ENCODE measurements around the gene CABLES2. TPM values are rescaled to one million over a fixed set of nuclear protein-coding genes. Genes with fewer than 3 reads are reported as not detected.

CABLES2 gene
- total and polyA plus RNA-seq, 3 donors from 2014 or later, result 51.0 to 83.0 (median 58.6) TPM

- peaks cover 5% of the 10 kb centered on the region for H3K4me1 ChIP-seq
- no peak overlapping the region for H3K27ac ChIP-seq
- WGBS, 2 donors, result 65 to 76% methylated on average over 8 to 23 of the region's 23 CpGs
- intact Hi-C loops (cut with DNase I; ENCODE audit: low total_unique reads), result no loop called here
- no peaks in the 10 kb centered on the region for H3K36me3 ChIP-seq (ENCODE audit: low read depth, missing control alignments)
- H3K9me3 ChIP-seq, result no peaks in the 10 kb centered on the region
- no peak for DNase-seq
- TF ChIP-seq, protein P1, sequence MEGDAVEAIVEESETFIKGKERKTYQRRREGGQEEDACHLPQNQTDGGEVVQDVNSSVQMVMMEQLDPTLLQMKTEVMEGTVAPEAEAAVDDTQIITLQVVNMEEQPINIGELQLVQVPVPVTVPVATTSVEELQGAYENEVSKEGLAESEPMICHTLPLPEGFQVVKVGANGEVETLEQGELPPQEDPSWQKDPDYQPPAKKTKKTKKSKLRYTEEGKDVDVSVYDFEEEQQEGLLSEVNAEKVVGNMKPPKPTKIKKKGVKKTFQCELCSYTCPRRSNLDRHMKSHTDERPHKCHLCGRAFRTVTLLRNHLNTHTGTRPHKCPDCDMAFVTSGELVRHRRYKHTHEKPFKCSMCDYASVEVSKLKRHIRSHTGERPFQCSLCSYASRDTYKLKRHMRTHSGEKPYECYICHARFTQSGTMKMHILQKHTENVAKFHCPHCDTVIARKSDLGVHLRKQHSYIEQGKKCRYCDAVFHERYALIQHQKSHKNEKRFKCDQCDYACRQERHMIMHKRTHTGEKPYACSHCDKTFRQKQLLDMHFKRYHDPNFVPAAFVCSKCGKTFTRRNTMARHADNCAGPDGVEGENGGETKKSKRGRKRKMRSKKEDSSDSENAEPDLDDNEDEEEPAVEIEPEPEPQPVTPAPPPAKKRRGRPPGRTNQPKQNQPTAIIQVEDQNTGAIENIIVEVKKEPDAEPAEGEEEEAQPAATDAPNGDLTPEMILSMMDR (IDR thresholded peaks at IDR 0.05), result no peak
- no peak overlapping the region for H3K4me3 ChIP-seq
- no peaks in the 10 kb centered on the region for H3K27me3 ChIP-seq
Observed at GRCh38 chr20:62424249-62425107, 17.4 kb upstream of the CABLES2 start.

DNA sequence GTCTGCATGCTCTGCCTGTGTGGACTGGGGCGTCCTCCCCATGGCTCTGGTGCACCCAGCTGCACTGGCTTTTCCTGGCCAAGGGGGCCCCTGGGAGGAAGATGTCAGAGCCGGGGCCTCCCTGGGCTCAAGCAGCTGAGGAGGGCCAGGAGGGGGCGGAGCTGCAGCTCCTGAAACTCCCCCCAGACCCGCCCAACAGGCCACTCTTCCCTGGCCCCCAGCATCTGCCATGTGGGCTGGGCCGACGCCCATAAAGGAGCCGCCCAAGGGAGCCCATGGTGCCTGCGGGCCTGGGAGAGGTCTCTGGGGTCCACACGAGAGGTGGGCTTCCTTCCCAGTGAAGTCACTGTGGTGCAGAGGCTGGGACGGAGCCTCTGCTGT, 16.2 kb upstream of the CABLES2 start:
- no peak for DNase-seq
- intact Hi-C loops (cut with DNase I; ENCODE audit: low total_unique reads), result no loop called here
- Histone ChIP-seq H3K36me3 (ENCODE audit: low read depth, missing control alignments) (no peaks in the 10 kb centered on the region), H3K27ac (no peak overlapping the region), H3K27me3 (no peaks in the 10 kb centered on the region), H3K4me1 (peaks cover 6% of the 10 kb centered on the region), H3K9me3 (no peaks in the 10 kb centered on the region), H3K4me3 (no peak overlapping the region)
- no peak for TF ChIP-seq POLR2A (IDR thresholded peaks at IDR 0.05)
- TF ChIP-seq, protein P1 (IDR thresholded peaks at IDR 0.05), result no peak
- WGBS, 2 donors, result 47% methylated on average over 10 of the region's 10 CpGs; no CpG with 5 or more reads in 1 of the 2 donors

- Histone ChIP-seq H3K27ac (no peak overlapping the region), H3K9me3 (no peaks in the 10 kb centered on the region), H3K36me3 (ENCODE audit: low read depth, missing control alignments) (no peaks in the 10 kb centered on the region), H3K4me1 (peaks cover 6% of the 10 kb centered on the region), H3K27me3 (no peaks in the 10 kb centered on the region), H3K4me3 (no peak overlapping the region)
- 89 to 94% methylated on average over 11 to 20 of the region's 20 CpGs for WGBS, 2 donors
- no peak for DNase-seq
- intact Hi-C loops (cut with DNase I; ENCODE audit: low total_unique reads), result no loop called here
- no peak for TF ChIP-seq POLR2A (IDR thresholded peaks at IDR 0.05)
- TF ChIP-seq, protein P1 (IDR thresholded peaks at IDR 0.05), result no peak
Observed at GRCh38 chr20:62422636-62423325, 15.7 kb upstream of the CABLES2 start.

DNA sequence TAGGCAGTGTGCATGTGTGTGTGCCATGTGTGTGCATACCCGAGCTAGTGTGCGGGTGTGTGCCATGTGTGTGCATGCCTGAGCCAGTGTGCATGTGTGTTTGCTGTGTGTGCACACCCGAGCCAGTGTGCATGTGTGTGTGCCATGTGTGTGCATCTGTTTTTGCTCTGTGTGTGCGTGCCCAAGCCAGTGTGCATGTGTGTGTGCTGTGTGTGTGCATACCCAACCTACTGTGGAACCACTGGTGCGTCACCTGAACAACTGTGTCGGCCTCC, 14.6 kb upstream of the CABLES2 start:
- DNase-seq, result no peak
- WGBS, 2 donors, result 94 to 97% methylated on average over 3 to 6 of the region's 6 CpGs
- Histone ChIP-seq H3K9me3 (no peaks in the 10 kb centered on the region), H3K27me3 (no peaks in the 10 kb centered on the region), H3K36me3 (ENCODE audit: low read depth, missing control alignments) (no peaks in the 10 kb centered on the region), H3K4me3 (no peak overlapping the region), H3K27ac (no peak overlapping the region), H3K4me1 (peaks cover 6% of the 10 kb centered on the region)
- intact Hi-C loops (cut with DNase I; ENCODE audit: low total_unique reads), result no loop called here
- TF ChIP-seq, protein P1 (IDR thresholded peaks at IDR 0.05), result no peak
- TF ChIP-seq POLR2A (IDR thresholded peaks at IDR 0.05), result no peak

Data from testis (tissue), 3 donors.